ENCODE data around the gene CRYGN. TPM values are rescaled to one million over a fixed set of nuclear protein-coding genes. Genes with fewer than 3 reads are reported as not detected.

Gene CRYGN
- total RNA-seq, 2 experiments from 2014 or later = 0.35 TPM; not detected in 1

GRCh38 chr7:151392002-151392401 is 47.9 kb downstream of the CRYGN start:
- no peak overlapping the region for H3K4me3 Mint-ChIP-seq
- ChIA-PET CTCF (no interaction called here), POLR2A (no interaction called here)
- no peaks in the 10 kb centered on the region for H3K36me3 Mint-ChIP-seq (ENCODE audit: low read depth)
- no peaks in the 10 kb centered on the region for H3K27me3 Mint-ChIP-seq
- H3K27ac Mint-ChIP-seq = no peak overlapping the region
- H3K4me1 Mint-ChIP-seq = no peaks in the 10 kb centered on the region
- DNase-seq = no peak
- H3K9me3 Mint-ChIP-seq = no peaks in the 10 kb centered on the region

GRCh38 chr7:151391358-151391730 is 48.6 kb downstream of the CRYGN start:
- no peak overlapping the region for H3K4me3 Mint-ChIP-seq
- POLR2A ChIA-PET = no interaction called here
- no peaks in the 10 kb centered on the region for H3K9me3 Mint-ChIP-seq
- H3K4me1 Mint-ChIP-seq = no peaks in the 10 kb centered on the region
- CTCF ChIA-PET = no interaction called here
- no peak for DNase-seq
- no peaks in the 10 kb centered on the region for H3K27me3 Mint-ChIP-seq
- no peaks in the 10 kb centered on the region for H3K36me3 Mint-ChIP-seq (ENCODE audit: low read depth)
- H3K27ac Mint-ChIP-seq = no peak overlapping the region

- no peaks in the 10 kb centered on the region for H3K36me3 Mint-ChIP-seq (ENCODE audit: low read depth)
- no peaks in the 10 kb centered on the region for H3K27me3 Mint-ChIP-seq
- ChIA-PET CTCF (no interaction called here), POLR2A (no interaction called here)
- no peak overlapping the region for H3K27ac Mint-ChIP-seq
- no peaks in the 10 kb centered on the region for H3K4me1 Mint-ChIP-seq
- no peaks in the 10 kb centered on the region for H3K9me3 Mint-ChIP-seq
- H3K4me3 Mint-ChIP-seq = no peak overlapping the region
- DNase-seq = no peak
Measured at GRCh38 chr7:151390598-151391357, 49.2 kb downstream of the CRYGN start.

GRCh38 chr7:151389768-151390597 is 50.0 kb downstream of the CRYGN start:
- ChIA-PET CTCF (no interaction called here), POLR2A (no interaction called here)
- no peaks in the 10 kb centered on the region for H3K4me1 Mint-ChIP-seq
- H3K27ac Mint-ChIP-seq = no peak overlapping the region
- H3K4me3 Mint-ChIP-seq = no peak overlapping the region
- no peaks in the 10 kb centered on the region for H3K9me3 Mint-ChIP-seq
- no peaks in the 10 kb centered on the region for H3K36me3 Mint-ChIP-seq (ENCODE audit: low read depth)
- H3K27me3 Mint-ChIP-seq = no peaks in the 10 kb centered on the region
- no peak for DNase-seq

GRCh38 chr7:151389096-151389767 is 50.7 kb downstream of the CRYGN start:
- Mint-ChIP-seq H3K4me1 (no peaks in the 10 kb centered on the region), H3K36me3 (ENCODE audit: low read depth) (no peaks in the 10 kb centered on the region), H3K27me3 (peaks cover 2% of the 10 kb centered on the region), H3K9me3 (no peaks in the 10 kb centered on the region), H3K27ac (no peak overlapping the region), H3K4me3 (no peak overlapping the region)
- DNase-seq = no peak
- ChIA-PET CTCF (no interaction called here), POLR2A (no interaction called here)

GRCh38 chr7:151388430-151388829 is 51.5 kb downstream of the CRYGN start:
- Mint-ChIP-seq H3K27me3 (peaks cover 9% of the 10 kb centered on the region), H3K4me1 (no peaks in the 10 kb centered on the region), H3K9me3 (no peaks in the 10 kb centered on the region), H3K4me3 (no peak overlapping the region), H3K27ac (no peak overlapping the region), H3K36me3 (ENCODE audit: low read depth) (no peaks in the 10 kb centered on the region)
- ChIA-PET CTCF (no interaction called here), POLR2A (no interaction called here)
- no peak for DNase-seq

GRCh38 chr7:151388007-151388297 is 52.0 kb downstream of the CRYGN start:
- Mint-ChIP-seq H3K4me3 (no peak overlapping the region), H3K4me1 (no peaks in the 10 kb centered on the region), H3K27ac (no peak overlapping the region), H3K9me3 (no peaks in the 10 kb centered on the region), H3K36me3 (ENCODE audit: low read depth) (no peaks in the 10 kb centered on the region), H3K27me3 (peaks cover 11% of the 10 kb centered on the region)
- POLR2A ChIA-PET = no interaction called here
- CTCF ChIA-PET = no interaction called here
- DNase-seq = no peak

GRCh38 chr7:151387161-151388006 is 52.6 kb downstream of the CRYGN start:
- H3K4me1 Mint-ChIP-seq = peaks cover under 1% of the 10 kb centered on the region
- DNase-seq = no peak
- H3K27me3 Mint-ChIP-seq = peaks cover 16% of the 10 kb centered on the region
- no peaks in the 10 kb centered on the region for H3K9me3 Mint-ChIP-seq
- no peak overlapping the region for H3K27ac Mint-ChIP-seq
- no peaks in the 10 kb centered on the region for H3K36me3 Mint-ChIP-seq (ENCODE audit: low read depth)
- no peak overlapping the region for H3K4me3 Mint-ChIP-seq
- ChIA-PET POLR2A (no interaction called here), CTCF (no interaction called here)

- CTCF ChIA-PET = no interaction called here
- H3K36me3 Mint-ChIP-seq (ENCODE audit: low read depth) = no peaks in the 10 kb centered on the region
- DNase-seq = no peak
- peaks cover 20% of the 10 kb centered on the region for H3K27me3 Mint-ChIP-seq
- H3K9me3 Mint-ChIP-seq = no peaks in the 10 kb centered on the region
- no peak overlapping the region for H3K4me3 Mint-ChIP-seq
- no peak overlapping the region for H3K27ac Mint-ChIP-seq
- peaks cover 5% of the 10 kb centered on the region for H3K4me1 Mint-ChIP-seq
- POLR2A ChIA-PET = no interaction called here
Measured at GRCh38 chr7:151386301-151387160, 53.4 kb downstream of the CRYGN start.

- no peak for DNase-seq
- H3K27ac Mint-ChIP-seq = no peak overlapping the region
- no peak overlapping the region for H3K4me3 Mint-ChIP-seq
- peaks cover 8% of the 10 kb centered on the region for H3K4me1 Mint-ChIP-seq
- POLR2A ChIA-PET = no interaction called here
- no peaks in the 10 kb centered on the region for H3K36me3 Mint-ChIP-seq (ENCODE audit: low read depth)
- H3K27me3 Mint-ChIP-seq = peaks cover 23% of the 10 kb centered on the region
- H3K9me3 Mint-ChIP-seq = no peaks in the 10 kb centered on the region
- CTCF ChIA-PET = no interaction called here
Measured at GRCh38 chr7:151385626-151386300, 54.2 kb downstream of the CRYGN start.

GRCh38 chr7:151384776-151385625 is 54.9 kb downstream of the CRYGN start:
- Mint-ChIP-seq H3K4me1 (peaks cover 8% of the 10 kb centered on the region), H3K4me3 (no peak overlapping the region), H3K36me3 (ENCODE audit: low read depth) (no peaks in the 10 kb centered on the region), H3K9me3 (no peaks in the 10 kb centered on the region), H3K27me3 (peaks cover 26% of the 10 kb centered on the region), H3K27ac (no peak overlapping the region)
- no peak for DNase-seq
- CTCF ChIA-PET = interaction anchor here (1.8 kb wide), 1 partner anchor 15 kb away, joined by 5 read pairs; no protein-coding TSS in a partner anchor
- POLR2A ChIA-PET = no interaction called here

Measured in activated CD4-positive, alpha-beta memory T cell treated with anti-CD3 and anti-CD28 coated beads, Interleukin-2, amount 10 ng/mL, durations not matched to agents 7 days and 5 days (primary cell).